Measurements from ENCODE around the gene MEF2D. TPM values are rescaled to one million over a fixed set of nuclear protein-coding genes. Genes with fewer than 3 reads are reported as not detected.

MEF2D gene
- 18.3 and 21.8 TPM in 2 replicates for total RNA-seq (2021)
- Bru-seq, nascent RNA: percentile 63 among the genes with signal in this experiment
- BruChase-seq, experiment 1, labeled RNA remaining after a 2-hour chase: percentile 68 among the genes with signal in this experiment
- BruChase-seq, experiment 2, labeled RNA remaining after a 6-hour chase: percentile 63 among the genes with signal in this experiment
- long read RNA-seq, full-length matches to known transcripts: 1 of 48 reads
- long read RNA-seq, partial matches to known transcripts: 9 of 48 reads
- long read RNA-seq, other reads (novel, unspliced or antisense): 38 of 48 reads

DNA sequence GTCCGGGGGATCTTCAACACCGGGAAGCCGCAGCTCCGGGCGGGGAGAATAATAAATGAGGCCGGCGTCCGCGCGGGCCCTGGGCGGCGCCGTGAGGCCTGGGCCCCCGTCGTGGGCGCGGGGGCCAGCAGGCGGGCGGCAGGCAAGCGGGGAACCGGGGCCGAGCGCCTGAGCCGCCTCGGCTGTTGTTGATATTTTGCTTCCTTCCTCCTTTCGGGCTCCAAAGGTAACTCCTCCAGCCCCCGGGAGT, at the start of gene MEF2D:
MEF2D (minus strand) TSS at position 233 of the 250 bp plus-strand sequence. CDS start 17,483 bp downstream, outside the sequence.
- ChIA-PET POLR2A (ENCODE audit: low non-redundant PET) (interaction anchor here (0.6 to 0.7 kb wide), 5 partner anchors 21 to 1534 kb away, joined by 4 to 8 read pairs (median 6); no protein-coding TSS in a partner anchor), CTCF (interaction anchor here (0.6 to 3.2 kb wide), 3 partner anchors 10 to 119 kb away, joined by 3 to 28 read pairs (median 4); partner anchors contain the start of gene HAPLN2)
- no peaks in the 10 kb centered on the region for H3K36me3 ChIP-seq (ENCODE audit: insufficient read depth, low read length, poor library complexity, severe bottlenecking)
- BruUV-seq (replicated peaks): no TSS peak
- H3K4me3 ChIP-seq (ENCODE audit: low read depth, low read length, poor library complexity, severe bottlenecking): peak within 1 kb of the TSS; percentile 98
- no peaks in the 10 kb centered on the region for H3K27me3 ChIP-seq (replicated peaks; ENCODE audit: insufficient read depth, low read depth, low read length, poor library complexity)
- TF ChIP-seq, protein P1, sequence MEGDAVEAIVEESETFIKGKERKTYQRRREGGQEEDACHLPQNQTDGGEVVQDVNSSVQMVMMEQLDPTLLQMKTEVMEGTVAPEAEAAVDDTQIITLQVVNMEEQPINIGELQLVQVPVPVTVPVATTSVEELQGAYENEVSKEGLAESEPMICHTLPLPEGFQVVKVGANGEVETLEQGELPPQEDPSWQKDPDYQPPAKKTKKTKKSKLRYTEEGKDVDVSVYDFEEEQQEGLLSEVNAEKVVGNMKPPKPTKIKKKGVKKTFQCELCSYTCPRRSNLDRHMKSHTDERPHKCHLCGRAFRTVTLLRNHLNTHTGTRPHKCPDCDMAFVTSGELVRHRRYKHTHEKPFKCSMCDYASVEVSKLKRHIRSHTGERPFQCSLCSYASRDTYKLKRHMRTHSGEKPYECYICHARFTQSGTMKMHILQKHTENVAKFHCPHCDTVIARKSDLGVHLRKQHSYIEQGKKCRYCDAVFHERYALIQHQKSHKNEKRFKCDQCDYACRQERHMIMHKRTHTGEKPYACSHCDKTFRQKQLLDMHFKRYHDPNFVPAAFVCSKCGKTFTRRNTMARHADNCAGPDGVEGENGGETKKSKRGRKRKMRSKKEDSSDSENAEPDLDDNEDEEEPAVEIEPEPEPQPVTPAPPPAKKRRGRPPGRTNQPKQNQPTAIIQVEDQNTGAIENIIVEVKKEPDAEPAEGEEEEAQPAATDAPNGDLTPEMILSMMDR (conservative IDR thresholded peaks at IDR 0.05; ENCODE audit: low read depth, low read length): no peak
- TF ChIP-seq EZH2 (IDR thresholded peaks at IDR 0.05; ENCODE audit: borderline replicate concordance, low read depth, low read length, poor library complexity, severe bottlenecking): no peak
- no peaks in the 10 kb centered on the region for H3K9me3 ChIP-seq (ENCODE audit: low read depth, low read length, poor library complexity, severe bottlenecking)
- H3K4me1 ChIP-seq (ENCODE audit: insufficient read depth, low read length, poor library complexity, severe bottlenecking): peaks cover 65% of the 10 kb centered on the region
- no peak for DNase-seq (ENCODE audit: low spot score)
- peak within 1 kb of the TSS; percentile 98 for H3K27ac ChIP-seq (ENCODE audit: low read depth, low read length, poor library complexity, severe bottlenecking)
- intact Hi-C loops (cut with micrococcal nuclease; ENCODE audit: unreplicated experiment): no loop called here

DNA sequence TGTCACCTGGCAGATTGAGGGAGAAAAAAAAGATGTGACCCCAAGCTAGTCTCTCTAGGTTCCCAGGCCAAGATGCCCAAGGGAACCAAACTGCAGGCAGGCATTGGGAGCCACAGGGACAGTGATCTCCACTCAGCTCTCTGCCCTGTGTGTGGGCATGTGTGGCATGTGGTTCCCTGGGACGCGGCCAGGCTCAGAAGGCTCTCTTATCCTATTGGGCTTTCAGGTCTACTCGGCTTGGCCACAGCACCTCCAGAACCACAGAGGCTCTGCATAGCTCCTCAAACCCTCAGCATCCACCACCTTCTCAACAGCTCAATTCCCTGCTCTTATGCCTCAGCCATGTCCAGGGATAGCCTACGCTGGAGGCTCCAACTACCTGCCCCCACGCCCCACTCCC, 49.8 kb upstream of the MEF2D start:
- BruUV-seq (replicated peaks): no TSS peak
- DNase-seq (ENCODE audit: low spot score): no peak
- Histone ChIP-seq H3K27me3 (replicated peaks; ENCODE audit: insufficient read depth, low read depth, low read length, poor library complexity) (no peaks in the 10 kb centered on the region), H3K27ac (ENCODE audit: low read depth, low read length, poor library complexity, severe bottlenecking) (no peak overlapping the region), H3K4me1 (ENCODE audit: insufficient read depth, low read length, poor library complexity, severe bottlenecking) (no peaks in the 10 kb centered on the region), H3K36me3 (ENCODE audit: insufficient read depth, low read length, poor library complexity, severe bottlenecking) (peaks cover 14% of the 10 kb centered on the region), H3K9me3 (ENCODE audit: low read depth, low read length, poor library complexity, severe bottlenecking) (no peaks in the 10 kb centered on the region), H3K4me3 (ENCODE audit: low read depth, low read length, poor library complexity, severe bottlenecking) (no peak overlapping the region)
- no peak for TF ChIP-seq EZH2 (IDR thresholded peaks at IDR 0.05; ENCODE audit: borderline replicate concordance, low read depth, low read length, poor library complexity, severe bottlenecking)
- TF ChIP-seq, protein P1 (conservative IDR thresholded peaks at IDR 0.05; ENCODE audit: low read depth, low read length): no peak
- intact Hi-C loops (cut with micrococcal nuclease; ENCODE audit: unreplicated experiment): no loop called here
- ChIA-PET CTCF (no interaction called here), POLR2A (ENCODE audit: low non-redundant PET) (interaction anchor here (0.6 kb wide), 1 partner anchor 58 kb away, joined by 3 read pairs; no protein-coding TSS in a partner anchor)

- Histone ChIP-seq H3K4me1 (ENCODE audit: insufficient read depth, low read length, poor library complexity, severe bottlenecking) (no peaks in the 10 kb centered on the region), H3K27ac (ENCODE audit: low read depth, low read length, poor library complexity, severe bottlenecking) (no peak overlapping the region), H3K9me3 (ENCODE audit: low read depth, low read length, poor library complexity, severe bottlenecking) (no peaks in the 10 kb centered on the region), H3K4me3 (ENCODE audit: low read depth, low read length, poor library complexity, severe bottlenecking) (no peak overlapping the region), H3K36me3 (ENCODE audit: insufficient read depth, low read length, poor library complexity, severe bottlenecking) (peaks cover 14% of the 10 kb centered on the region), H3K27me3 (replicated peaks; ENCODE audit: insufficient read depth, low read depth, low read length, poor library complexity) (no peaks in the 10 kb centered on the region)
- intact Hi-C loops (cut with micrococcal nuclease; ENCODE audit: unreplicated experiment): no loop called here
- no peak for DNase-seq (ENCODE audit: low spot score)
- TF ChIP-seq, protein P1 (conservative IDR thresholded peaks at IDR 0.05; ENCODE audit: low read depth, low read length): no peak
- no peak for TF ChIP-seq EZH2 (IDR thresholded peaks at IDR 0.05; ENCODE audit: borderline replicate concordance, low read depth, low read length, poor library complexity, severe bottlenecking)
- ChIA-PET CTCF (no interaction called here), POLR2A (ENCODE audit: low non-redundant PET) (interaction anchor here (0.6 kb wide), 1 partner anchor 58 kb away, joined by 3 read pairs; no protein-coding TSS in a partner anchor)
- no TSS peak for BruUV-seq (replicated peaks)
These were observed 49.3 kb upstream of the MEF2D start for GRCh38 chr1:156549831-156550230.

All from A673 (cell line).